ENCODE results near the gene NEIL3. TPM values are rescaled to one million over a fixed set of nuclear protein-coding genes. Genes with fewer than 3 reads are reported as not detected.

The NEIL3 gene
- polyA plus RNA-seq, 1 donor (not counting 4 experiments of a cell fraction or from before 2014, with no cell fraction given) = 7.6 TPM

DNA sequence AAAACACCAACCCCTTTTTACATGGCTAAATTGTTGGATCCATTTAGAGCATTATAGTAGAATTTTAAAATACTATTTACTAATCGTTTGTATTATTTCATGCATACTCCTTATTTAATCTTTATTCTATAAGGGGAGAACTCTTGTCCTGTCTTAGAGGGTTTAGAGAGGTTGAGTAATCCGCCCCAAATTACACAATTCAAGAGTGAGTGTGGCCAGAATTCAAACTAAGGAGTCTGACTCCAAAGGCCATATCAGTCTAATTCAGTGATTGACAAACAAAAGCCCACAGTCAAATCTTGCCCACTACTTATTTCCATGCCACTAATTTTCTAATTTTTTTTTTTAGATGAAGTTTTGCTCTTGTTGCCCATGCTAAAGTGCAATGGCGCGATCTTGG lies 33.7 kb upstream of the NEIL3 start:
- Histone ChIP-seq H3K27me3 (ENCODE audit: control insufficient read depth, extremely low read depth, insufficient read depth, low read length) (no peaks in the 10 kb centered on the region), H4K20me1 (ENCODE audit: control insufficient read depth, extremely low read depth, insufficient read depth, low read length) (no peaks in the 10 kb centered on the region), H3K79me2 (ENCODE audit: control insufficient read depth, insufficient read depth, low read length) (no peaks in the 10 kb centered on the region), H3K4me1 (ENCODE audit: control insufficient read depth, extremely low read depth, insufficient read depth, low read length) (no peaks in the 10 kb centered on the region), H3K4me3 (ENCODE audit: control insufficient read depth in 2 of 3, extremely low read depth in 1 of 3, insufficient read depth in 2 of 3, low read depth in 1 of 3, low read length in 3 of 3) (no peak overlapping the region), H3K9me1 (ENCODE audit: control insufficient read depth, extremely low read depth, insufficient read depth, low read length) (no peaks in the 10 kb centered on the region), H3K36me3 (ENCODE audit: control insufficient read depth in 2 of 2, extremely low read depth in 1 of 2, insufficient read depth in 2 of 2, low read length in 2 of 2) (no peaks in the 10 kb centered on the region), H3K27ac (ENCODE audit: control insufficient read depth, insufficient read depth, low read length) (no peak overlapping the region), H3K4me2 (ENCODE audit: control insufficient read depth, extremely low read depth, insufficient read depth, low read depth, low read length) (no peak overlapping the region), H3K9me3 (ENCODE audit: control insufficient read depth, low read depth, low read length) (no peaks in the 10 kb centered on the region), H2AFZ (ENCODE audit: control insufficient read depth, low read length) (no peak overlapping the region), H3K9ac (ENCODE audit: control insufficient read depth, extremely low read depth, insufficient read depth, low read length) (no peak overlapping the region)
- DNase-seq (ENCODE audit: low read depth, low spot score) (no peak), FAIRE-seq (no peak)
- TF ChIP-seq EZH2 (IDR thresholded peaks at IDR 0.05; ENCODE audit: low read length) = no peak
- TF ChIP-seq, protein P1, sequence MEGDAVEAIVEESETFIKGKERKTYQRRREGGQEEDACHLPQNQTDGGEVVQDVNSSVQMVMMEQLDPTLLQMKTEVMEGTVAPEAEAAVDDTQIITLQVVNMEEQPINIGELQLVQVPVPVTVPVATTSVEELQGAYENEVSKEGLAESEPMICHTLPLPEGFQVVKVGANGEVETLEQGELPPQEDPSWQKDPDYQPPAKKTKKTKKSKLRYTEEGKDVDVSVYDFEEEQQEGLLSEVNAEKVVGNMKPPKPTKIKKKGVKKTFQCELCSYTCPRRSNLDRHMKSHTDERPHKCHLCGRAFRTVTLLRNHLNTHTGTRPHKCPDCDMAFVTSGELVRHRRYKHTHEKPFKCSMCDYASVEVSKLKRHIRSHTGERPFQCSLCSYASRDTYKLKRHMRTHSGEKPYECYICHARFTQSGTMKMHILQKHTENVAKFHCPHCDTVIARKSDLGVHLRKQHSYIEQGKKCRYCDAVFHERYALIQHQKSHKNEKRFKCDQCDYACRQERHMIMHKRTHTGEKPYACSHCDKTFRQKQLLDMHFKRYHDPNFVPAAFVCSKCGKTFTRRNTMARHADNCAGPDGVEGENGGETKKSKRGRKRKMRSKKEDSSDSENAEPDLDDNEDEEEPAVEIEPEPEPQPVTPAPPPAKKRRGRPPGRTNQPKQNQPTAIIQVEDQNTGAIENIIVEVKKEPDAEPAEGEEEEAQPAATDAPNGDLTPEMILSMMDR (optimal IDR thresholded peaks at IDR 0.05 in 1 of 3, IDR thresholded peaks at IDR 0.05 in 1 of 3, conservative IDR thresholded peaks at IDR 0.05 in 1 of 3; ENCODE audit: extremely low read depth in 1 of 3, insufficient read depth in 2 of 3, low read length in 3 of 3) = no peak
- dilution Hi-C loops (cut with MboI; ENCODE audit: extremely low pct_ligation_motif_present, low sequenced_read_pairs) = no loop called here

GRCh38 chr4:177281351-177281909 lies 28.2 kb upstream of the NEIL3 start:
- no peak for TF ChIP-seq EZH2 (IDR thresholded peaks at IDR 0.05; ENCODE audit: low read length)
- TF ChIP-seq, protein P1 (optimal IDR thresholded peaks at IDR 0.05 in 1 of 3, IDR thresholded peaks at IDR 0.05 in 1 of 3, conservative IDR thresholded peaks at IDR 0.05 in 1 of 3; ENCODE audit: extremely low read depth in 1 of 3, insufficient read depth in 2 of 3, low read length in 3 of 3) = no peak
- Histone ChIP-seq H3K4me2 (ENCODE audit: control insufficient read depth, extremely low read depth, insufficient read depth, low read depth, low read length) (no peak overlapping the region), H3K9ac (ENCODE audit: control insufficient read depth, extremely low read depth, insufficient read depth, low read length) (no peak overlapping the region), H3K79me2 (ENCODE audit: control insufficient read depth, insufficient read depth, low read length) (no peaks in the 10 kb centered on the region), H3K36me3 (ENCODE audit: control insufficient read depth in 2 of 2, extremely low read depth in 1 of 2, insufficient read depth in 2 of 2, low read length in 2 of 2) (no peaks in the 10 kb centered on the region), H3K4me1 (ENCODE audit: control insufficient read depth, extremely low read depth, insufficient read depth, low read length) (no peaks in the 10 kb centered on the region), H3K27ac (ENCODE audit: control insufficient read depth, insufficient read depth, low read length) (no peak overlapping the region), H3K27me3 (ENCODE audit: control insufficient read depth, extremely low read depth, insufficient read depth, low read length) (no peaks in the 10 kb centered on the region), H3K9me1 (ENCODE audit: control insufficient read depth, extremely low read depth, insufficient read depth, low read length) (no peaks in the 10 kb centered on the region), H4K20me1 (ENCODE audit: control insufficient read depth, extremely low read depth, insufficient read depth, low read length) (no peaks in the 10 kb centered on the region), H3K9me3 (ENCODE audit: control insufficient read depth, low read depth, low read length) (no peaks in the 10 kb centered on the region), H2AFZ (ENCODE audit: control insufficient read depth, low read length) (no peak overlapping the region), H3K4me3 (ENCODE audit: control insufficient read depth in 2 of 3, extremely low read depth in 1 of 3, insufficient read depth in 2 of 3, low read depth in 1 of 3, low read length in 3 of 3) (no peak overlapping the region)
- dilution Hi-C loops (cut with MboI; ENCODE audit: extremely low pct_ligation_motif_present, low sequenced_read_pairs) = no loop called here
- no peak for FAIRE-seq
- DNase-seq (ENCODE audit: low read depth, low spot score) = no peak

All from keratinocyte (primary cell).